GM12865 (cell line): ENCODE results near the gene MRPL20.
"Not testable (repeated sequence)": the region's sequence is repeated elsewhere in the genome, so short reads cannot be mapped to it uniquely, and the experiment has no call there.

Experiments used
- DNase-seq: peaks from one replicate; pipeline ENCODE4 v3.0.0; 2010; ENCODE audit warnings: low read depth
- H3K4me3 ChIP-seq: 2 replicates; pipeline ENCODE4 v1.5.1; 2011; ENCODE audit warnings: mild to moderate bottlenecking, low read depth, low read length, control low read depth
- TF ChIP-seq, protein P1 (sequence below): IDR thresholded peaks from 2 replicates; pipeline ENCODE4 v1.5.1; 2011; ENCODE audit warnings: low read length, control low read depth, low read depth, inconsistent platforms; ENCODE audit not compliant: insufficient read depth; ENCODE audit errors: missing control alignments

Gene MRPL20

DNA sequence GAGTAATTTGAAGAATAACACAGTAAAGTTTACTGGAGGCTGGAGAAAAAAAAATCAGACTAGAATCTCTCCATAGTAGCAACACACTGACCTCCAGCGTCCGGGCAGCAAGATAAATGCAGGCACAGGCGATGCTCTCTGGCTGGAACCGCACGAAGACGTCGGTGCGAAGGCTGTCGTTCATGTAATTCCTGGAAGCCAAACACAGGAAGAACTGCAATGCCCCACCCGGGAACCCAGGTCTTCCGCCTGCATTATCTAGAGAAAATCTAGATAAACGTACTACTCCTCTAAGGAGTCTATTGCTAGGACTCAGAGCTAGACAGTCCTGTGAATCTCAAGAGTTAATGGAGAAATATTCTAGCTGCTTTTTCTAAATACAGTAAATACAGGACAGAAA lies 16.4 kb downstream of the MRPL20 start:
- no peak overlapping the region for H3K4me3 ChIP-seq
- no peak for DNase-seq
- TF ChIP-seq, protein P1, sequence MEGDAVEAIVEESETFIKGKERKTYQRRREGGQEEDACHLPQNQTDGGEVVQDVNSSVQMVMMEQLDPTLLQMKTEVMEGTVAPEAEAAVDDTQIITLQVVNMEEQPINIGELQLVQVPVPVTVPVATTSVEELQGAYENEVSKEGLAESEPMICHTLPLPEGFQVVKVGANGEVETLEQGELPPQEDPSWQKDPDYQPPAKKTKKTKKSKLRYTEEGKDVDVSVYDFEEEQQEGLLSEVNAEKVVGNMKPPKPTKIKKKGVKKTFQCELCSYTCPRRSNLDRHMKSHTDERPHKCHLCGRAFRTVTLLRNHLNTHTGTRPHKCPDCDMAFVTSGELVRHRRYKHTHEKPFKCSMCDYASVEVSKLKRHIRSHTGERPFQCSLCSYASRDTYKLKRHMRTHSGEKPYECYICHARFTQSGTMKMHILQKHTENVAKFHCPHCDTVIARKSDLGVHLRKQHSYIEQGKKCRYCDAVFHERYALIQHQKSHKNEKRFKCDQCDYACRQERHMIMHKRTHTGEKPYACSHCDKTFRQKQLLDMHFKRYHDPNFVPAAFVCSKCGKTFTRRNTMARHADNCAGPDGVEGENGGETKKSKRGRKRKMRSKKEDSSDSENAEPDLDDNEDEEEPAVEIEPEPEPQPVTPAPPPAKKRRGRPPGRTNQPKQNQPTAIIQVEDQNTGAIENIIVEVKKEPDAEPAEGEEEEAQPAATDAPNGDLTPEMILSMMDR, result no peak

DNA sequence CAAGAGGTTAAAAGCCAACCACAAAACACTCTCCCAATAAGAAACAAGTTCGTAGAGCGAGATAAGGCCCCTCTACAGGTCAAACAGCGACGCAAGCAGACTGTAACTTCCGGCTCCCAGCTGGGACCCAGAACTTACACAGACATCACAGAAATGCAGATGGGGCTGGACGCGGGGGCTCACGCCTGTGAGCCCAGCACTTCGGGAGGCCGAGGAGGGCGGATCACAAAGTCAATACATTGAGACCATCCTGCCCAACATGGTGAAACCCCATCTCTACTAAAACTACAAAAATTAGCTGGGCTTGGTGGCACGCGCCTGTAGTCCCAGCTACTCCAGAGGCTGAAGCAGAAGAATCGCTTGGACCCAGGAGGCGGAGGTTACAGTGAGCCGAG lies 19.0 kb downstream of the MRPL20 start:
- no peak overlapping the region for H3K4me3 ChIP-seq
- TF ChIP-seq, protein P1, result no peak
- DNase-seq, result no peak

DNA sequence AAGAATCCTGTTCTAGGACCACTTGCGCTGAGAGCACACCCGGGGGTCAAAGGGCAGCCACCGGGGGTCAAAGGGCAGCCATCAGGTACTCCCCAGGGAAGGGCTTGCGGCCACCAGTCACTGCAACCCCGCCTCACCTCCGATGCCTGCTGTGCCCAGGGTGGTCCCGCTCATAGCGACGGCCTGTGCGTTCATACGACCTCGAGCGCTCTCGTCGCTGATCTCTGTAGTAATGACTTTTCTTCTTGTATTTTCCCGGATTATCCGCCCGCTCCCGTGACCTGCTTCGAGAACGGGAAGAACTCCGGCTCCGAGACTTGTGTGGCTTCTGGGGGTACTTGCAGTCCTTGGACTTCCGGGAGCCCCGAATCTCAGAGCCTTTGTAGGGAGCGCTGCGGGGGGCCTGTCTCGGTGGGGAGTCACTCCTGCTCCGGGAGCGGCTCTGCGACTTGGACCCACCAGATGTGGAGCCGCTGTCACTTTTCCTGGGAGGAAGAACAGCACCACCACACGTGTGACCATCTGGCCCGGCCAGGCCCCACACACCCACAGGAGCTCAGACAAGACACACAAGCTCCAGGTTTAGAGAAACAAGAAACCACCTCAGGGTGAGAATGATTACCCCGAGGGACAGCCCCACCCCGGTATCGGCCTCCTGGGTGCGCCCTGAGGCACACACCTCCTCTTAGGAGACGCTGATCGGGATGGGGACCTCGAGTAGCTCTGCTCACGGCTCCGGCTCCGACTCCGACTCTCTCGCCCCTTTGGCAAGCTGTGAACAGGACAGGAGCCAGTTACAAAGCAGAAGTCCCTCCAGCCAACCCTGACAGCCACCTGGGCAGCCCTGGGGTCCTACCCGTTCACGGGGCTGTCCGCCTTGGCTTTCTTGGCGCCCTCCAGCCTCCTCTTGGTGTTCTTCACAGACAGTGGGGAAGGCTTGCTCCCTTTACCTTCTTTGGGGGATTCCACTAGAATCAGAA lies 19.7 kb downstream of the MRPL20 start:
- H3K4me3 ChIP-seq, result no peak overlapping the region
- TF ChIP-seq, protein P1, result no peak
- DNase-seq, result no peak

DNA sequence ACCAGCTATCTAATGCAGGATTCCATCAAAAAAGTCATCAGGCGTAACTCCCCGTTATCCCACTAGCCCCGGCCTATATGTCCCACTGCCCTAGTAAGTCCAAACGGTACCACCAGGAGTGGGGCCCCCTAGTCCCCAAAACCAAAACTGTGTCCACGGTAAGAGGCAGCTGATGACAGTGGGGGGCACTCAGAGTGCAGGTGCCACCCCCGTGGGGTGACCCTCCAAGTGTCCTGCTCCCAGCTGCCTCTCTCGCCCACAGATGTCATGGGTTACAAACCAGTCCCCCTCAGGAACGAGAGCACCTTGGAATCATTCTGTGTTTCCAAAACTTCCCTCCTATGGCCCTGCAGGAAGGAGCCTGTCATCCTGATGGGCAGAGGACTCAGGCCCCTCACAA lies 21.2 kb downstream of the MRPL20 start:
- H3K4me3 ChIP-seq, result no peak overlapping the region
- no peak for DNase-seq
- TF ChIP-seq, protein P1, result no peak

DNA sequence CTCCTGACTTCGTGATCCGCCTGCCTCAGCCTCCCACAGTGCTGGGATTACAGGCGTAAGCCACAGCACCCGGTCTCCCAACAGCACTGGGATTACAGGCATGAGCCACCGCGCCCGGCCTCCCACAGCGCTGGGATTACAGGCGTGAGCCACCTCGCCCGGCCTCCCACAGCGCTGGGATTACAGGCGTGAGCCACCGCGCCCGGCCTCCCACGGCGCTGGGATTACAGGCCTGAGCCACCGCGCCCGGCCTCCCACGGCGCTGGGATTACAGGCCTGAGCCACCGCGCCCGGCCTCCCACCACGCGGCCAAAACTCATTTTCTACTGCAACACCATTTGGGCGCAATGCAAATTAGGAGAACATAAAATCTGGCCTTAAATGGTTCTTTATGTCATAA lies 21.8 kb downstream of the MRPL20 start:
- not testable (repeated sequence) for DNase-seq, H3K4me3 ChIP-seq

DNA sequence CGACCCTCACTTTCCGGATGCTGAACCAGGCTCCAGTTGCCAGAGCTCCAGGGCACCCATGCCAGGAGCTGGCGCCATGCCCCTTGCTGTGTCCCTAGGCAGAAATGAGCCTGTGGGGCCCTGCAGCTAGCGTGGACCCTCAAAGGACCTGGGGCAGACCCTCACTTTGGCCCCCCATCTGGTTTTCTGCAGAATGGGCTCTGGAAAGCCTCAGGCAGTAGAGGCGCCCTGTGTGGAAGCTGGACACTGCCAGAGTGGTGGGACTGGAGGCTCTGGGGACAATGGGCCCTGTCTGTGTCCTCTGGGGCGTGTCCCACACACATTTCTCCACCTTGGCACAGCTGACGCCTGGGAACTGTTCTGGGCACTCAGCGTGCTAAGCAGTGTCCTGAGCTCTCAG lies 25.8 kb downstream of the MRPL20 start:
- TF ChIP-seq, protein P1, result no peak
- no peak for DNase-seq
- no peak overlapping the region for H3K4me3 ChIP-seq

DNA sequence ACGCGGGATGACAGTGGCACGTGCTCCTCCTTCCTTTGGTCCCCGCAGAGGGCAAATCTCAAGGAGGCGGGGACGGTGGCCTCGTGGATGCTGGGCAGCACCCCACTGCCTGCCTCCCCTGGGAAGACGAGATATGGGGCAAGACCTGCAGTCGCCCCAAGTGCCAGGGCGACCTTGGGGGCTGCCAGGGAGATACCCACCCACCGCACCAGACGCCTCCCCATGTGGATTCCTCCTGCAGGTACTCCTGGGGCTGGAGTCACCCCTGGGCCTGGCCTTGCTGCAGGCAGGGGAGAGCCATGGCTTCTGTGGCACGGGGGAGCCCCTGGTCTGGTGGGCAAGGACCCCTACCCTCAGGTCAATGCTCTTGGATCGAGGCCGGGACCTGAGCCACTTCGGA lies 26.2 kb downstream of the MRPL20 start:
- H3K4me3 ChIP-seq, result no peak overlapping the region
- TF ChIP-seq, protein P1, result no peak
- DNase-seq, result no peak
